D721Med (cell line): ENCODE results near the gene C2.

ENCODE experiments used
- DNase-seq: peaks from one replicate; pipeline ENCODE4 v3.0.0; 2011; ENCODE audit warnings: low spot score; ENCODE audit not compliant: insufficient read length
- FAIRE-seq: peaks from 2 replicates; lab custom pipeline; 2011; peaks lifted over from hg19 to GRCh38; lab: Jason Lieb, UNC
- TF ChIP-seq, protein P1 (sequence below): IDR thresholded peaks from 2 replicates; pipeline ENCODE4 v1.5.1; 2012; ENCODE audit warnings: mild to moderate bottlenecking, control low read depth; ENCODE audit not compliant: insufficient read depth; ENCODE audit errors: missing control alignments

The C2 gene

DNA sequence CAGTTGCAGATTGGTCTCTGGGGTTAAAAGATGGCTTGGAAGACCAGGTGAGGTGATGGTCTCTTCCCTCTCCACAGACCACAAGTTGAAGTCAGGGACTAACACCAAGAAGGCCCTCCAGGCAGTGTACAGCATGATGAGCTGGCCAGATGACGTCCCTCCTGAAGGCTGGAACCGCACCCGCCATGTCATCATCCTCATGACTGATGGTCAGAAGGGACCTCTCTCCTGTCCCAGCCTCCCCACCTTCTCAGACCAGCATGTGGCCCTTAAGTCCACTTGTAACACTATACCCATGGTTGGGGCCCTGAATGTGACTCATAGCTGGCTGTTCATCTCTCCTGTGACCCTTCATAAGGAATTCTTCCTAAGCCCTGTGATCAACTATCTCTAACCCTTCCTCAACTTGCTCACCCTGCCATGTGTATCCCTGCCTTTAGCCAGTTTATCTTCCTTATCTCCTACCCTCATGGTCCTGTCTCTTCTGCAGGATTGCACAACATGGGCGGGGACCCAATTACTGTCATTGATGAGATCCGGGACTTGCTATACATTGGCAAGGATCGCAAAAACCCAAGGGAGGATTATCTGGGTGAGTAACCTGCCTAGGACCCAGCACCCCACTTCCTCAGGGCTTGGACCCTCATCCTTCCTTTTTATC, 21.4 kb downstream of the C2 start:
- DNase-seq (no peak), FAIRE-seq (no peak)

DNA sequence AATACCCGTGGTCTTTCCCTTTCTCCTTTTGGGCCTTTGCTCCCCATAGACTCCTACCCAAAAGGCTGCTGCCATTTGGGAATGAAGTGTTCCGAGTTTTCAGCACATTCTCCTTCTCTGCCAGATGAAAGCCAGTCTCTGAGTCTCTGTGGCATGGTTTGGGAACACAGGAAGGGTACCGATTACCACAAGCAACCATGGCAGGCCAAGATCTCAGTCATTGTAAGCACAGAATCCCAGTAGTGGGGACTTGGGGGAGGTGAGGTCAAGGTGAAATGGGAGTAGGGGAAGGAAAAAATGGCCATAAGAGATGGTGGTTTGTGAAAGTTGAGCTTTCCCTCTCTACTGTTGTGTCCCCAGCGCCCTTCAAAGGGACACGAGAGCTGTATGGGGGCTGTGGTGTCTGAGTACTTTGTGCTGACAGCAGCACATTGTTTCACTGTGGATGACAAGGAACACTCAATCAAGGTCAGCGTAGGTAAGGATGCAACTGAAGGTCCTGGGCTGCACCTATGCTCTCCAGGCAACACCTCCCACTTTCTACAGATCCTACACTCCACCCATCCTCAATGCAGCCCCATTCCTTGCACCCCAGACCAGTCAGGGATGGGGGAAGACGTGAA, 22.5 kb downstream of the C2 start:
- FAIRE-seq: no peak
- DNase-seq: no peak
- TF ChIP-seq, protein P1, sequence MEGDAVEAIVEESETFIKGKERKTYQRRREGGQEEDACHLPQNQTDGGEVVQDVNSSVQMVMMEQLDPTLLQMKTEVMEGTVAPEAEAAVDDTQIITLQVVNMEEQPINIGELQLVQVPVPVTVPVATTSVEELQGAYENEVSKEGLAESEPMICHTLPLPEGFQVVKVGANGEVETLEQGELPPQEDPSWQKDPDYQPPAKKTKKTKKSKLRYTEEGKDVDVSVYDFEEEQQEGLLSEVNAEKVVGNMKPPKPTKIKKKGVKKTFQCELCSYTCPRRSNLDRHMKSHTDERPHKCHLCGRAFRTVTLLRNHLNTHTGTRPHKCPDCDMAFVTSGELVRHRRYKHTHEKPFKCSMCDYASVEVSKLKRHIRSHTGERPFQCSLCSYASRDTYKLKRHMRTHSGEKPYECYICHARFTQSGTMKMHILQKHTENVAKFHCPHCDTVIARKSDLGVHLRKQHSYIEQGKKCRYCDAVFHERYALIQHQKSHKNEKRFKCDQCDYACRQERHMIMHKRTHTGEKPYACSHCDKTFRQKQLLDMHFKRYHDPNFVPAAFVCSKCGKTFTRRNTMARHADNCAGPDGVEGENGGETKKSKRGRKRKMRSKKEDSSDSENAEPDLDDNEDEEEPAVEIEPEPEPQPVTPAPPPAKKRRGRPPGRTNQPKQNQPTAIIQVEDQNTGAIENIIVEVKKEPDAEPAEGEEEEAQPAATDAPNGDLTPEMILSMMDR: no peak

More for the DNA sequence above, 21.4 kb downstream of the C2 start:
- TF ChIP-seq, protein P1: no peak

DNA sequence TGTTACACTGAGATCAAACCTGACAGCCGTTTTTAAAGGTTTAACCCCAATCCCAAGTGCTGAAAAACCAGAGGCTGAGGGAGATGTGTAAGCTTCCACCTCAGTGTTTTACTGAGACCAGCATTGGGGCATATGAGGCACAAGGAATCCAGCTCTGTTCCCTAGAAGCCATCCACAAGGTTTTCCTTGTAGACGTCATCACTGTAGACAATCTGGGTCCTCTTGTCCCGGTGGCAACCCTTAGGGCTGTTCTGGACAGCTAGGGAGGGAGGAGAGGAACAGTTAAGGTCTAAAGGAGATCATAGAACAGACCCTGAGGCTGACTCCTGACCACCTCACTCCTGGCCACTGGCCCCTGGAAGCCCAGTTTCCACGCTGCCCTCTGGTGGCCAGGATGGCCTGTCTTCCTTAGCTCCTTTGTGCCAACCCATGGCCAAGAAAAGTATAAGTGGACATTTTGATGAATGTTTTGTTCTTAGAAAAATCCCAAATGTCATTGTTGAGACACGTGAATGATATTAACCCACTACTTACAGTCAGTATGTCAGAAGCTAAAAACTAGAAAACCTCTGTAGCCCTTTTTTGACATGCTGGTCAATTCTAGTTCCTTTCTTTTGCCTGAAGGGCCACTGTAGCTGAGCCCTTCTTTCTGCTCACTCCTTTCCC, 24.8 kb downstream of the C2 start:
- DNase-seq: peak; percentile 51

DNA sequence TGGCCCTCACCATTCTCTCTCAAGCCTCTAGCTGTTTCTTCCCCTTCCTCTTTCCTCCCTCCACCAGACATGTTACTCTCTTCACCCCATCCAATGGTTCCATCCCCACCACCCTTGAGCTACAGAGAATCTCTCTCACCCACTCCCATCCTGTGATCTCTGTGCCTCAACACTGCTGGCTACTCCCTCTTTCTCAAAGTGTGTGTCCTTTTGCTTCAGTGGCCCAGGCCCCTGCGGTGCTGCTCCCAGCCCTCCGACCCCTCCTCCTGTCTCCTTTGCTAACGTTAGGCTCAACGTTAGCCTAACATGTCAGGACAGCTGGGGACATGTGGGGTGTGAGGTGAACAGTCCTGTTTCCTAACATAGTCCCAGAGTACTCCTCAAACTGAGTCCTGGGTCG, 25.4 kb downstream of the C2 start:
- TF ChIP-seq, protein P1: no peak
- no peak for DNase-seq
- no peak for FAIRE-seq

More for the DNA sequence above, 24.8 kb downstream of the C2 start:
- TF ChIP-seq, protein P1: peak; percentile 63
- FAIRE-seq: no peak

DNA sequence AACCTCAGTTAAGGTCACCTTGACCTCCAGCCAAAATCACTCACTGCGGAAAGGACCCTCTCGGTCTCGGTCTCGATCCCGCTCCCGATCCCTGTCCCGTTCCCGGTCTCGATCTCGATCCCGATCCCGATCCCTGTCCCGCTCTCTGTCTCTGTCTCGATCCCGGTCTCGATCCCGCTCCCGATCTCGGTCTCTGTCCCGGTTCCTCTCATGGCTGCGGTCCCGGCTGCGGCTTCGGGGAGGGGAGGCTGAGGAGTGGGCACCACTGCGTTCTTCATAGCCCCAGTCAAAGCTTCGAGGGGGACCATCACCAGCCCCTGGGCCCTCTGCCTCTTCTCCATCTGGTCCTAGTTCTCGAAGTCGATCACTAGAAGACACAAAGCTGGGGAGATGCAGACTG, 27.0 kb downstream of the C2 start:
- DNase-seq: no peak
- FAIRE-seq: no peak
- TF ChIP-seq, protein P1: no peak

DNA sequence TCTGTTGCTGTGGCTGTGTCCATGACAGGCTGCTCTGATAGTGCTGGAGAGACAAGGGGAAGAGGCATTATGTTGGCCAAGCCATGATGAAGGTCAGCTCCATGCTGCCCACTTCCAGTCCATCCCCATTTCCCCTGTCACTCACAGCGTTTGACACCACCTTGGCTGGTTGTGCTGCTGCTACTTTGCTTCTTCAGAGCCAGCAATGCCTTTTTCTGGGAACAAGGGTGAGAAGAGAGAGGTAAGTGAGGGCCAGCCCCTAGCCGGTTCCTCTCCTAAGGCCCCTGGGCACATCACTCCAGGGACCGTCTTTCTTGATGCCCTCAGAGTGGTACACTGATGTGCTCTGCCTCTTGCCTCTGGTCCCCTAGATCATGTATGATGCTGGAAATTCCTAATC, 29.3 kb downstream of the C2 start:
- TF ChIP-seq, protein P1: no peak
- FAIRE-seq: no peak
- DNase-seq: no peak

DNA sequence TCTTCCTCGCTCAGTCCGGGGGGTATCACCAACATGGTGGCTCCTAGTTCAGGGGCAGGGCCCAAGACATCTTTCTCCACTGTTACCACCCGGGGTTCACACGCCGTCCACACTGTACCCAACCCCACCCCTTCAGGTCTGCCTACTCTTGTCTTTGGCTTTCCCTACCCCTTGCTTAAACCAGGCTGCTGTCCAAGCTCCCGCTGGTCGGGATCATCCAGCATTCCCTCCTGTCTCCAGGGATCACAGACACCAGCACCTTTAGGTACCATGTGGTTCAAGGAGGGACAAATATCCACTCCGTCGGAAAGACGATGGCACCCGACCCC, 30.9 kb downstream of the C2 start:
- no peak for FAIRE-seq
- TF ChIP-seq, protein P1: no peak

More for the DNA sequence above, 30.9 kb downstream of the C2 start:
- no peak for DNase-seq
